HTERT RPE-1 (cell line): Measurements from ENCODE around the gene LRIG1.

Experiments used
- in situ Hi-C: fragments of 300-500 bp; cut with MboI; formaldehyde crosslinking; loops from 4 replicates; pipeline ENCODE4 v1.14.3; 2020; ENCODE audit warnings: low sequenced_read_pairs

LRIG1 gene, protein sequence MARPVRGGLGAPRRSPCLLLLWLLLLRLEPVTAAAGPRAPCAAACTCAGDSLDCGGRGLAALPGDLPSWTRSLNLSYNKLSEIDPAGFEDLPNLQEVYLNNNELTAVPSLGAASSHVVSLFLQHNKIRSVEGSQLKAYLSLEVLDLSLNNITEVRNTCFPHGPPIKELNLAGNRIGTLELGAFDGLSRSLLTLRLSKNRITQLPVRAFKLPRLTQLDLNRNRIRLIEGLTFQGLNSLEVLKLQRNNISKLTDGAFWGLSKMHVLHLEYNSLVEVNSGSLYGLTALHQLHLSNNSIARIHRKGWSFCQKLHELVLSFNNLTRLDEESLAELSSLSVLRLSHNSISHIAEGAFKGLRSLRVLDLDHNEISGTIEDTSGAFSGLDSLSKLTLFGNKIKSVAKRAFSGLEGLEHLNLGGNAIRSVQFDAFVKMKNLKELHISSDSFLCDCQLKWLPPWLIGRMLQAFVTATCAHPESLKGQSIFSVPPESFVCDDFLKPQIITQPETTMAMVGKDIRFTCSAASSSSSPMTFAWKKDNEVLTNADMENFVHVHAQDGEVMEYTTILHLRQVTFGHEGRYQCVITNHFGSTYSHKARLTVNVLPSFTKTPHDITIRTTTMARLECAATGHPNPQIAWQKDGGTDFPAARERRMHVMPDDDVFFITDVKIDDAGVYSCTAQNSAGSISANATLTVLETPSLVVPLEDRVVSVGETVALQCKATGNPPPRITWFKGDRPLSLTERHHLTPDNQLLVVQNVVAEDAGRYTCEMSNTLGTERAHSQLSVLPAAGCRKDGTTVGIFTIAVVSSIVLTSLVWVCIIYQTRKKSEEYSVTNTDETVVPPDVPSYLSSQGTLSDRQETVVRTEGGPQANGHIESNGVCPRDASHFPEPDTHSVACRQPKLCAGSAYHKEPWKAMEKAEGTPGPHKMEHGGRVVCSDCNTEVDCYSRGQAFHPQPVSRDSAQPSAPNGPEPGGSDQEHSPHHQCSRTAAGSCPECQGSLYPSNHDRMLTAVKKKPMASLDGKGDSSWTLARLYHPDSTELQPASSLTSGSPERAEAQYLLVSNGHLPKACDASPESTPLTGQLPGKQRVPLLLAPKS

DNA sequence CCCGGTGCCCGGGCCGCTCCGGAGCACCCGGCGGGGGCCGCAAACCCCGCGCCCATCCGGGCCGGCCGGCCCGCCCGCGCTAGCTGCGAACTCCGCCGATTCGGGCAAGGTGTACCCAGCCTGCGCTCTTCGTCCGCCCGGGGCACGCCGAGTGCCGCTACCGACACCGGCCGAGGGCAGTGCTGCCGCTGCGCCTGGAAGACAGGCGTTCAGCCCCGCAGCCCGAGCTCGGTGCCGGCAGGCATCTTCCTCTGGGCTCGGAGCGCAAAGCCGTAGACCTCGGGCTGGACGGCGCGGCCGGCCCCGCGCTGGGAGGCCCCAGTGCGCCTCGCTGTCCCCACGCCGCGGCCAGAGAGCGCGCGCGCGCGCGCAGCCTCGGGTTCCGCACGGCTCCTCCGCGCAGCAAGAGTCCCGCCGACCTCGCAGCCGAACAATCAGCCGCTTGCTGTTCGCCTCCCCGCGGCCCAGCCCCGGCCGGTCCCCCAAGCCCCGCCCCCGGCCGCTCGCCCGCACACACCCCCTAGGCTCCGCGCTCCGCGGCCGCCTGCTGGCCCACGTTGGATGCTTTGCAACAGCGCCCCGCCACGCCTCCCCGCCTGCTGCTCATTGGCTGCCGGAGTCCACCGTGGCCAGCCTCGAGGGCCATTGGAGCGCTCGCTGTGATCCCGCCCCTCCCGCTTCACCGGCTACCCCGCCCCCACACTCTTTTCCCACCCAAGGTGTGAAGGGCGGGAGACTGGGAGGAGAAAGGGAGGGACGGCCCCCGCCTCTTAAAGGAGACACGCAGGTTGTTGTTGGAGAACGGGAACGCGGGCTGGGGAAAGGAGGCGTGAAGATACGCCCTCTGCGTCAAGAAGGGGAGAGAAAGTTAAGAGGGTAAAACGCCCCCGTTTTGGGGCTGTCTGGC lies at the start of gene LRIG1:
TSS of gene LRIG1 (minus strand) at position 447 of the 907 bp plus-strand sequence. CDS start 615 bp downstream, outside the sequence.
- in situ Hi-C loops = no loop called here

DNA sequence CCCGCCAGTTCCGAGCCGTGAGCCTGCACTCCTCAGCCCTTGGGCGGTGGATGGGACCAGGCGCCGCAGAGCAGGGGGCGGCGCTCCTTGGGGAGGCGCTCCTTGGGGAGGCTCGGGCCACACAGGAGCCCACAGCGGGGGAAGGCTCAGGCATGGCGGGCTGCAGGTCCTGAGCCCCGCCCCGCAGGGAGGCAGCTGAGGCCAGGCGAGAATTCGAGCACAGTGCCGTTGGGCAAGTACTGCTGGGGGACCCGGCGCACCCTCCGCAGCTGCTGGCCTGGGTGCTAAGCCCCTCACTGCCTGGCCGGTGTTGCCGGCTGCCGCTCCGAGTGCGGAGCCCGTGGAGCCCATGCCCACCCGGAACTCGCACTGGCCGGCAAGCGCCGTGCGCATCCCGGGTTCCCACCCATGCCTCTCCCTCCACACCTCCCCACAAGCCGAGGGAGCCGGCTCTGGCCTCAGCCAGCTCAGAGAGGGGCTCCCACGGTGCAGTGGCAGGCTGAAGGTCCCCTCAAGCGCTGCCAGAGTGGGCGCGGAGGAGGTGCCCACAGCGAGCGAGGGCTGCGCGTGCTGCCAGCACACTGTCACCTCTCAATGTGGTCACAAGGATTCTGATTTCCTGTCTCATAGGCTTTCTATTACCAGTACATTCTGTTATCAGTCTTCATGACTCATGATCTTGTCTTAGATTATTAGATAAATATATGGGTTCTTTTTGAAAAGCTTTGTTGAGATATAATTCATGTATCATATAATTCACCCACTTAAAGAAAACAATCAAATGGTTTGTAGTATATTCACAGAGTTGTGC lies 44.0 kb upstream of the LRIG1 start:
- in situ Hi-C loops = no loop called here

DNA sequence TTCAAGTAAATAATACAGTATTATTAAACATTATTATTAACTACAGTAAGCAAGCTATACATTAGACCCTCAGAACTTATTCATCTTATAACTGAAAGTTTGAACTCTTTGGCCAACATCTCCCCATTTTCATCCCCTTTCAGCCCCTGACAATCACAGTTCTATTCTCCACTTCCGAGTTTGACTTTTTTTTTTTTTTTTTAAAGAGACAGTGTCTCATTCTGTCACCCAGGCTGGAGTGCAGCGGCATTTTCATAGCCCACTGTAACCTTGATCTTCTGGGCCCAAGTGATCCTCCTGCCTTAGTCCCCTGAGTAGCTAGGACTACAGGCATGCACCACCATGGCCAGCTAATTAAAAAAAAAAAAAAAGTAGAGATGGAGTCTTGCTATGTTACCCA lies 41.3 kb upstream of the LRIG1 start:
- in situ Hi-C loops = no loop called here

DNA sequence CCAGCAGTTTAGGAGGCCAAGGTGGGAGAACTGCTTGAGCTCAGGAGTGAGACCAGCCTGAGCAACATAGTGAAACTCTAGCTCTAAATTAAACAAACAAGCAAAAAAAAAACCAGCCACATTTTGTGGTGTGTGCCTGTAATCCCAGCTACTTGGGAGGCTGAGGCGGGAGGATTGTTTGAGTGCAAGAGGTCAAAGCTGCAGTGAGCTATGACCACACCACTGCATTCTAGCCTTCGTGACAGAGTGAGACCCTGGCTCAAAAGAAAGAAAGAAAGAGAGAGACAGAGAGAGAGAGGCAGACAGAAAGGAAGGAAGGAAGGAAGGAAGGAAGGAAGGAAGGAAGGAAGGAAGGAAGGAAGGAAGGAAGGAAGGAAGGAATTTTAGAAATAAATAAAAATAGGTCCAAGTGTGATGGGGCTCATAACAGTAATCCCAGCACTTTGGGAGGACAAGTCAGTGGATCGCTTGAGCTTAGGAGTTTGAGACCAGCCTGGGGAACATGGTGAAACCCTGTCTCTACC lies 38.7 kb upstream of the LRIG1 start:
- in situ Hi-C loops = no loop called here

DNA sequence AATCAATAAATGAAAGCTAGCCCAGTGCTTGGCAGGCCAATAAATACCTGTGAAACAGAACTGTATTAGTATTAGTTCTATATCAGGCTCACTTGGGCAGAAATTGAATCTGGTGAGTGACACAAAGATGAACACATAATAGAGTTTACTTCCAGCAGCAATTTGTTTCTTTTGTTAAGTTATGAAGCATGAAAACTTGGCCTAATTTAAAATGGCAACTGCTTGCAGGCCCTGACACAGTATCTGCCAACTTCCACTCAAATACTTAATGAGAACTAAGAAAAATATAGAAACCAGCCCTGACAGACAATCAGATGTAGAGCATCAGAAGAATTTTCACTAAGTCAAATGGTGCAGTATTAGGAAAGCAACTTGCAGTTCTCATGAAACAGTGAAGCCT lies 37.6 kb upstream of the LRIG1 start:
- in situ Hi-C loops = no loop called here

DNA sequence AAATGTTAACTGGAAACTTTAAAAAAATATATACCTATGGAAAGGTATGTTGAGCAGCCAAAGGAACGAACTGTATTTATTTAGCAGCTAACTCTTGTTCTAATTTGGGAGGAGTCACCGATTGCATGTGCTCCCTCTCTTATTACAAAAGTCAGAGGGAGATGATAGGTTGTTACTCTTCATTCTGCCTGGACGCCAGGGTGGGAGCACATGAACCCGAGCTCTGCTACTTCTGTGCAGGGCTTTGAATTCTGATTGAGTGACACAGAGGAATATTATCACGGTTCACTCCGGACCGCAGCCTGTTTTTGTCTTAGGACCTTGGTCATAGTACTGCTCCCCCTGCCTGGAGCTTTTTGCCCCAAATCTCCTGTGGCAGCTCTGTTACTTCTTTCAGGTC lies 36.9 kb upstream of the LRIG1 start:
- in situ Hi-C loops = no loop called here

DNA sequence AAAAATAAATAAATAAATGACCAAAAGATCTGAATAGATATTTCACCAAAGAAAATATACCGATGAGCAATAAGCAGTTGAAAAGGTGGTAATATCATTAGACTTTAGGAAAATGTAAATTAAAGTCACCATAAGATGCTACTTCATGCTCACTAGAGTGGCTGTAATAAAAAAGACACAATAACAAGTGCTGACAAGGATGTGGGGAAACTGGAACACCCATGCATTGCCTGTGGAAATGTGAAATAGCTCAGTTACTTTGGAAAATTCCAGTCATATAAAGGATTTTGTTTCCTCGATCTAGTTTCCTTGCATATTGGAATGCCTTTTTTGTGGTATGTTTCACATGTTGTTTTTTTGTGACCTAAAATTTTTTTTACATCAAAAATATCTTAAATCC lies 36.0 kb upstream of the LRIG1 start:
- in situ Hi-C loops = no loop called here

DNA sequence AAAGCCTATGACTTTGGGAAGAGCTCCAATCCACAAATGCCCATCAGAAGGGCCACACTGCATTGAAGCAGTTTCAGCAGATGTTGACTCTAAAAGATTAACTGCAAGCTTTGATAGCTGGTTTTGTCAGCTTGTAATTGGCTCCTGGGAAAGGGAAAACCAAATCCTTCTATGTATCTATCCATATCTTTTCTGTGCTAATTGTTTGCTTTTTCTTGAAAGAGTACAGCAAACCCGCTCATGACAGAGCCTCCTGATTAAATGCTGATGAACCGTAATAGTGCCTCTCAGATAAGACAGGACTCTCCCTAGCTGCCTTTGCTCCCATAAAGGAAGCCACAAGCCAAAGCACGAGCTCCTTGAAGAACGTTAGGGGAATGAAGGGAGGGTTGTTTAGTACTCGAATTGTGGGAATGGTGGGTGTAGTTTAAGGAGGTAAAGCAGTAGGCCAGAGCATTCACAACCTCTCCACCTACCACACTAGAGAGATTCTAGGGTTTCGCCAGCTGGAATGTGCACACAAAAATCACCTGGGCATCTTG lies 33.6 kb upstream of the LRIG1 start:
- in situ Hi-C loops = no loop called here

DNA sequence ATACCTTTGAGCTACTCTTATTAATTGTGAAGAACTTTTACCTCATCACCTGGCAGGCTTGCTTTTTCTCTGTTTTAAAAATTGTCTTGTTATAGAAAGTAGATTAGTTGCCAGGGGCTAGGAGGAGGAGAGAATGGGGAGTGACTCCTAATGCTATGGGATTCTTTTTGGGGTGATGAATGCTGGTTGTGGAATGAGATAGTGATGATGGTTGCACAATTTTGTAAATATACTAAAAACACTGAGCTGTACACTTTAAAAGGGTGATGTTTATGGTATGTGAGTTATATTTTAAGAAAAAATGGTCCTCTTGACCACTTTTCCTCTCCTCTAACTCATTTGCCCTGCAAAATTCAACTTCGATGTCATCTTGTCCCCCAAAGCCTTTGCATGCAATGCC lies 31.8 kb upstream of the LRIG1 start:
- in situ Hi-C loops = no loop called here

DNA sequence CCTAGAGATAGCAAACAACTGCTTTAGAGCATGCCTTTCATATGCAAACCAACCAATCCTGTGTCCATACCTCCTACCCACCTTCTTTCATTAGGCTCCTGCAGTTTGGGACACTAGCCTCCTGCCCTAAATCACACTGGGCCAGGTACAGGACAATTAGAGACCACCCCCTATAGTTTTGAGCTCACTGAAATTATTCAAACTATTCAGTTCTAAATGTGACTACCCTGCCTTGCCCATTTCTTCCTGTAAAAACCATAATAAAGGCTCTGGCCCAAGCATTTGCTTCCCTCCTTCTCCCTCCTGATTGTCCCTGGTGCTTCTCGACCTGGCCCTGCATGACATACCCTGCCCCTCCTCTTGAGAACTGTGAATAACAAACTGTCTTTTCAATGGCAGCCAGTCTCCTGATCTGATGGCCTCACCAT lies 31.4 kb upstream of the LRIG1 start:
- in situ Hi-C loops = no loop called here

DNA sequence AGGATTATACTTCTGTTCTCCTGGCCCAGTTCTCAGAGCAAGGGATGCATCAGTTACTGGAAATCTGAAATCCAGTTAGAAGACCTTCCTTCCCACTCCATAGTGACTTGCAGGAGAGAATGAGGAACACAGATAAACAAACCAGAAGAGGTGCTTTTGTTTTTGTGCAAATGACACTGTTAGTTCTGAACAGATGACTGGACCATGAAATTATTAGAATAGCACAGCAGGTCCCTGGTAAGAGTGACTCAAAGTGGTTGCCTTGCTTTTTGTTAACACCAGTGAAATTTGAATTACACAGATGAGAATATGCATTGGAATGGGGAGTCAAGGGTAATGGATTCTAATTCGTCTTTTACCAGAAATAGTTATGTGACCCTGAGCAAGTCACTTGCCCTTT lies 30.4 kb upstream of the LRIG1 start:
- in situ Hi-C loops = no loop called here

DNA sequence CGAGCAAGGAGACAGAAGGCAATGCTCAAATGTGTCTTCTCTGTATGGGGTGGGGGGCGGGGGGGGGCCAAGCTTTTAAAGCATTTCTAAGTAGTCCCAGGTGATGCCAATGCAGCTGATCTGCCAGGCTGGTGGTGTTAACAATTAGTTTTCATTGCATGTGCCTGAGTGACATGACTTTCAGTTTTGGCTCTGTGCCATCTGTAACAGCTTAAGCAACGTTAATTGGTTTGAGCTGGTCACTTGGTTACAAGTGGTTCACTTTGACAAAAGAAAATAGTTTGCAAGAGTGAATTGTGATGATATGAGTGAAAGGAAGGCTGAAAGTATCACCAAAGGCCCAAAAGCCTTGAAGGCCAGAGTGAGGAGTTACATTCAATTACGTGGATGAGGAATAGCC lies 26.4 kb upstream of the LRIG1 start:
- in situ Hi-C loops = no loop called here

DNA sequence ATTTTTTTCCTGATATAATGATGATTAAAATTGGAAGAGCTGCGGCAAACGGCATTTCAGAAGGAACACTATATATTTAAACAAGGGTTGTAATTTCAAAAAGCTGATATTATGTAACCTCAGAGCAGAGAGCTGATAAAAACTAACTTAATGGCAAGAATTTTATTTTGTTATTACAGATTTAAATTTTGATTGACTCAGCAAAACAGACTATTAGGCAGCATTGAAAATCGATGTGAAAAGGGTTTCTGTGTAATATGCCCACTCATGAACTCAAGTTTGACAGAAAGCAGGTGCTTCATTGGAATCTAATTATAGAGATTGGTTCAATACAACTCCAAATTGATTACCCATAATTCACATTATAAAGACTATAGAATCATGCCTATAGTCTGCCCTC lies 24.9 kb upstream of the LRIG1 start:
- in situ Hi-C loops = no loop called here

DNA sequence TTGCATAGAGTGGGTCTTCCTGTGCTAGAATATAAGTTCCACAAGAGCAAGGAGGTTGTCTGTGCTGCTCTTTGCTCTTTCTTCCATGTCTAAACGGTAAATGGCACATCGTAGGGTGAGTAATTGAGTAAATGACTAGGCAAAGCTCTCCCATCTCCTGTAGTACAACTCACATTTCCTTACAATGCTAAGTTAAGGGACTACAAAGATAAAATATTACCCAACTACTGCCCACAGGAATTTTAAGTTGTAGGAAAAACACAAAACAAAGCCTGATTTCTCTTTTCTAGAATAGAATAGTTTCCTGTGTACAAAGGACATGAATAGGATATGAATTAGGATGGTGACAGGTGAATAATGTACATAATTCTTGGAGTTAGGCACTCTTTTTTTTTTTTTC lies 19.9 kb upstream of the LRIG1 start:
- in situ Hi-C loops = no loop called here

DNA sequence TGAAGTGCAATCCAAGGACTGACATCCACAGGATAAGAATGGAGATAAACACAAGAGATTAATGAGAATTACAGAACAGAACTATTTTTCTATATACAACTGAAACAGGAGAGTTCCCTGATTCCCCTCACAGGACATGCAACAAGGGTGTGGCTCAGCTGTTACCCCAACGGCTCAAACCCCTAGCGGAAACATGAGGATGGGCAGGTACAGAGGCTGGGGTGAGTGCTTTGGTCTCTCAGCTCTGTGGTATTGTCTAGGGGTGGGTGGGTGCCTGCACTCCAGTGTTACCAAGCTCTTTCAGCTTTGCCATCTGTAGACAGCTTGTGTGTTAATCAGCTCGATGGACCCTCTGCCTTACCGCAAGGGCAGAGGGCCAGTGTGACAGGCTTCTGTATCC lies 17.8 kb upstream of the LRIG1 start:
- in situ Hi-C loops = no loop called here

DNA sequence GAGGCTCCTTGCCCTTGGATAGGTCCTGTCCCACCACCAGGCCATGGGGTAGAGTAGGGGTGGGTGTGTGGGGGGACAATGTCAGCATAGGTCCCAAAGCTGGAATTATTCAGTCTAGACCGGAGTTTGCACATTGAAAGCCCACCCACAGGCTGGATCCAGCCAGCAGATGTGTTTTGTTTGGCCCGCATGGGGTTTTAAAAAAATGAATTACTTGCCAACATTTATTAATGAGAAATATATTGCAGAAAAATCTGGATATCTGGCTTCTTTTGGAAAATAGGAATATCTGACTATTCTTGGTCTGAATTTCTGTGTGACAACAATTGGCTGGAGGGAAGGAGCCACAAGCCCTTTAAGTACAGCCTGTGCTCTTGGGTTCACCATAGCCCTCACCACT lies 17.3 kb upstream of the LRIG1 start:
- in situ Hi-C loops = no loop called here

DNA sequence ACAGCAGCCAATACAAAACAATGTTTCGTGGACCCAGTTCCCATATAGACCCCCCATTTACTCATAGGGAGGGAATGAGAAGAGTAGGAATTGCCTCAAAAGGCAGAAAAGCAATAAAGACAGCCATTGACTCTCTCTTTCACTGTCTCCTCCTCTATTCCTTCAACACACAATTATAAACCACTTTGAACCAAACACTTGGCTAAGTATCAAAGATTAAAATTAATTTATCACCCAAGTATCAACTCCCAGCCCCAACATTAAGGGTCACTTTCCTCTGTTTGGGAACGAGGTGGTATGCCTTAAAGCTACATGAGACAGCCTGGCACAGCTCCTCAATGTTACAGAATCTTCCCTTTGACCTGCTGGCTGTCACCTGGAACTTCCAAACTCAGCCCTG lies 16.4 kb upstream of the LRIG1 start:
- in situ Hi-C loops = no loop called here

DNA sequence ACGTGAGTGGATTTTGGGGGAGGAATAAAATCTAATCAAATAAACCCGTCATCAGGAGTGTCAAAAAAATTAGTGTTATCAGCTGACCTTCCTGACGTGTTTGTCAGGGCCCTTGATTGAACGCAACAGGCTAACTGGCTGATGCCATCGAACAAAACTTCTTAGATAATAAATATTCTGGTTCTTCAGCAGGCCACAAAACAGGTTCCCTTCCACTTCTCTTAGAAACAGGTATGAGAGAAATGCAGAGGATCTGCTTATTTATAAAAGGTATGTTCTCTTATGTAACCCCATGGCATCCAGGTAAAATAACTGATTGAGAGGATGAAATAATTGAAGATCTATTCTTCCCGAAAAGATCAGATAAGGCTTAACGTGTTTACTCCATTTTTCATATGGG lies 7.6 kb upstream of the LRIG1 start:
- in situ Hi-C loops = no loop called here
